Limb (tissue), 2 donors: Measurements from ENCODE around the gene PTHLH.

Experiments used
- DNase-seq, 2 donors: peaks; one replicate each; pipeline ENCODE4 v3.0.0-alpha.2; 2016; ENCODE audit errors: extremely low spot score in 2 of 2

PTHLH gene

DNA sequence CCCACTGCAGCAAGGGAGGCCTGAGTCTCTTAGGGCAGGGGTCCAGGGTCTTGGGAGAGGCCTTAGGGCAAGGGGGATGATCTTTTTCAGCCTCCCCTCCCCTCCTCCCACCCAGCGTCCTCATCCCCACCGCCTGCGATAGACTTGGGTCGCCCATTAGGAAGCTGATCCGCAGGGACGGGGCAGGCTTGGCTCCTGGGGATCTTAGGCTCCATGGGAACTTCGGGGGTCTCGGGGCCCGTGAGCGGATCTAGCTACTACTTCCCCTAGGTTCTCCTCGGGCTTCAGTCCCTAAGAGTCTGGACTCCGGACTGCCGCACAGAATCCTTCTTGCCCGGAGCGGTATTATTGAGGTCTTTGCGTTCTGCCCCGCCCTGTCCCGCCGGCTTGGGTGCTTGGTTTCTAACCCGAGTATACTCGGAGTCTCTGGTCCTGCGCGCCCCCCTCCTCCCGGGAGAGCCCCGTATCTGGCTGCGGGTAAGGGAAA lies 2.2 kb upstream of the PTHLH start:
- DNase-seq, result no peak

DNA sequence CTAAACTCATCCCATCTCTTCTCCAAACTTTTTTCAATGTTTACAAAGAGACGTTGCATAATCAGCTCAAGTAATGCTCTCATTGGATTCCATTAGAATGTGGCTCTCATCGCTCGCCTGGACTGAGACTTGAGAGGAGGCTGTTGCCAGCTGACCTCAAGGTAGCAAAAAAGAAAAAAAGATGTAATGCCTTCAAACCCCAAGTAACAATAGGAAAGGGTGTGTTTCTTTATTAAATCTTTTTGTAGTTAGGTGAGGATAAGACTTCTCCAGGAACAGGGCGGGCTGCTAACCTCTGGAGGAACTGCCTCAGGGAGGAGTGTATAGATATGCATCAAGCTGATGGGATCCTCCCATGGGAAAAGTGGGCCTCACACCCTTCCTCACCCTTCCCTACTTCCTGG lies 956 bp upstream of the PTHLH start:
- no peak for DNase-seq

DNA sequence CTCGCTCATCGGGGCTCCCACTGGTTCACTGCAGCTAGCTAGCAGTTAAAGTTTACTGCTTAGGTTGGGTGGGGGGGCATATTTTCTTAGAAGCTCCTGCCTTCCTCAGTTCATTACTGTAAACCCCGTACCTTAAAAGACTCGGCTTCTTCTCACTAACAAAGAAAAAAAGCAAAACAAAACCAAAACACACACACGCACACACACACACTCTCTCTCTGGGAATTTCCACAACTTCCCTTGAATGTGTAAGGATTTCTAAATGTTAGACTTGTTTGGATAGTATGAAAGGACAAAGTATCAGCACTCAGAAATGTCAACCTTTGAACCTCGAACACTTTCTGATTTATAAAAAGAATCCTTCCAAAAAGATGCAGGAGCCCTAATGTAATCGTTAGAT lies 927 bp downstream of the PTHLH start:
- no peak for DNase-seq

DNA sequence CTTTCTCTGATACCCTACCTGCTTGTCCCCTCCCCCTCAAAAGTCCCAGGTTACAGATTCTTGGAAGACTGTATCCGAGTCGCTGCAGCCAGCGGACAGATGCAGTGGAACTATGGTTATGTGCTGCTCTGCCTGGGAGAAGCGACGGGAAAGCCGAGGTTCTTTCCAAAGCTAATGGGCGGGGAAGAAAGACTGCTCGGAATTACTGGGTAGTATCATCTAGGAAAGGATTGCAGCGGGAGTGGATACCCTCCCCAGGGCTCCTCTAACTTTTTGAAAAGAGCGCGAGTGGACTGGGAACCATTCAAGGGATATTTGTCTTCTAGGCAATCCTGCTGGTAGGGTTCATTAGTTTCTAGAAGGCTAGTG lies 1.4 kb downstream of the PTHLH start:
- peak in 1 of 2 donors; percentile 52 for DNase-seq

DNA sequence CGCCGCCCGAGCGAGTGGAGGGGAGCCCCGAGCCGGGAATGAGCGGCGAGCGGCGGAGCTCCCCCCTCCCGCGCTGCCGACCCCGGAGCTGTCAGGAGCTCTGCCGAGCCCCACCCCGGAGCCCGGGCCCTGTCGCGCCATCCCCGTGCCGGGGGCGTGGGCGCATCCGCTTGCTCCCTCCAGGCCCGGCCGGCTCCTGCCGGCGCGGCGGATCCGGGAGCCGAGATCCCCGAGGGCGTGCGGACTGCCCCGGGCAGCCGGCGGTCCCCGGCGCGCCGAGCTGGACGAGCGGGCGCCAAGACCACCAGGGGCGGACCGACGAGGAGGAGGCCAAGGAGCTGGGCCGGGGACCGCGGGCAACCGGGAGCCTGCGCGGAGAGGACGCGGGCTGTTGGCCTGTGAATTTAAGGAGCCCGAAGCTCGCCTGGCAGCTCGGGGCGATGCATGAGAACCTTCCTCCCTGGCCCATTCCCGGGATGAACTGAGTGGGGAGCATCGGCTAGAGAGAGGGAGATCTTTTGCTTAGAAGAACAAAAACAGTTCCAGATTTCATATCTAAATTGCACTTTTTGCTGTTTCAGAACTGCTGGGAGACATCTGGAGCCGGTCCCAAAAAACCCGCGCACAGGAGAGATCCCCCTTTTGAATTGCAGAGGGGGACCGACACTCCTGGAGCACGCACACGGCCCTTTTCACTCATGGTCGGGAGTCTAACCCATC lies 2.0 kb downstream of the PTHLH start:
- DNase-seq, result peak in 1 of 2 donors; percentile 77

DNA sequence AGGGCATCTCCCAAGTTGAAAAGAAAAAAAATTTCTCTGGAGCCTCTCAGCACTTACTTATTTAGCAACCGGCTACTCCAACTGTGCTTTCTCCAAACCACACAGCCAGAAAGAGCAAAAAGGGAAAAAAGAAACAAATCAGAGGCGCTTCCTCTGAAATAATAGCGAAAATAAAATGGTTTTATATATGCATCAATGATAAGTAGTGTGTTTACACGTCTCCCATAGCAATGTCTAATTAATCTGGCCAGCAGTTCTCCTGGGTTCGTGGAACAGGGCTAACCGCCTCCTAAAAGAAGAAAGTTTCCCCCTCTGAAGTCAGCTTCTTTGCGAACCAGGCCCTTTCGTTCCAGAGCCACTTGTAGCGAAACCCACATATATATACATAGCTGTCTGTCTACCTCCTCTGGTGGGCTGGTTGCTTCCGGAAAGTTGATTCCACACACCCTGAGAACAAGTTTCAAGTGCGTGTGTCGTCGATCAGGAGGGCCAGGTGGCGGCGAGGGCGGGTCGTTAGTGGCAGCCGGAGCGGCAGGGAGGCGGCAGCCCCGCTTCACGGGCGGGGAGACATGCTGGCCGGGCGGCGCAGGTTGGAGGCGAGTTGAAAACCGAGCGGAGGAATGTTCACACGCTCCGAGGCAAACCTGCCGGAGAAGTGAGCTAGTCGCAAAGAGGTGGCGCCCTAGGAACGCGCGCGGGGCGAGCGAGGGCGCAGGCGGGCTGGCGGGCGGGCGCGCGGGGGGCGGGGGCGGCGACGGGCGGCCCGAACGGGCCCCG lies 2.7 kb downstream of the PTHLH start:
- peak in 1 of 2 donors; percentile 35 for DNase-seq

DNA sequence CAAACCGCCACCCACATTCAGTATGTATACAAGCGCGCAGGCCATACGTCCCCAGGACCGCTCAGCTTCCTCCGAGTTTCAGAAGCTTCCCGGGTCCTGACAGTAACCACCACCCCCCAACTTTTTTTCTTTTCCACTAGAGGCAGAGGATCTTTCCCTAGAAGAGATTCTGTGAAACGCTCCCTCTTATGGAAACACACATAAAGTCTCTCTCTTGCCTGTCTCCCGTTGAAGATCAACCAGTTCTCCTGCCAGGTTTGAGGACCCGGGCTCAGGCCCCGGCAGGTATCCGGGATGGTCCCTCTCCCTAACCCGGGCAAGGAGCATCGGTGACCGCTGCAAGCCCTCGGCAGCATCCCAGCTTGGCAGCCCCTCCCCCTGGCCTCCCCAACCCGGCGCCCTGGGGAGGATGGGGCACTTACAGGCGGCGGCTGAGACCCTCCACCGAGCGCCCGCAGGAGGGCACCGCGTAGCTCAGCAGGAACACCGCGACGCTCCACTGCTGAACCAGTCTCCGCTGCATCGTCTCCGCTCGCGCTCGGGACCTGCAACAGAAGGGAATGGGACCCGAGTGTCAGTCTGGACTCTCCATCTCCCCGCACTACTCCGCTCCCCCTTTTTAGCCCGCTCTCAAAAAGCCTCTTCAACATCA lies 3.4 kb downstream of the PTHLH start:
- peak in 1 of 2 donors; percentile 55 for DNase-seq

DNA sequence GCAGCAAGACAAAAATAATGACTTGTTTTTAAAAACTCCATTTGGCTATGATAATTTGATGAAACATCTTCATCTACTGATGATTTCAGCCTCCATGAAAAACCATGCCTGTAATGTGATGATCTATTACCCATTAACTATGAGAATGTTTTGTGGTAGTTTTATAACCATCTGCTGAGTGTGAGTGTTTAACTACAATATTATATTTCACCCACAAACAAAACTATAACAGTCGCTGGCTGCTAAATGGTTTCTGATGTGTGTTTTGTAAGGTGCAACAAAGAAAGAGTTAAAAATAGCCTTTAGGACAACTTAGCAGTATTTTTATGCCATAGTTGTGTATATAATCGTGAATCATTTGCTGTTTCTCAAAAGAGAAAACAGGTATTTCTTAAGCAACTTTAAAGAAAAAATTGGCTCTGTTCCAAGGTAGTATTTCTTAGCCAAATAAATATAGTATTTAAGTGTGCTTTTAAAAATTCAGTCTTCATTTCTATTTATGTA lies 4.9 kb downstream of the PTHLH start:
- DNase-seq, result no peak

DNA sequence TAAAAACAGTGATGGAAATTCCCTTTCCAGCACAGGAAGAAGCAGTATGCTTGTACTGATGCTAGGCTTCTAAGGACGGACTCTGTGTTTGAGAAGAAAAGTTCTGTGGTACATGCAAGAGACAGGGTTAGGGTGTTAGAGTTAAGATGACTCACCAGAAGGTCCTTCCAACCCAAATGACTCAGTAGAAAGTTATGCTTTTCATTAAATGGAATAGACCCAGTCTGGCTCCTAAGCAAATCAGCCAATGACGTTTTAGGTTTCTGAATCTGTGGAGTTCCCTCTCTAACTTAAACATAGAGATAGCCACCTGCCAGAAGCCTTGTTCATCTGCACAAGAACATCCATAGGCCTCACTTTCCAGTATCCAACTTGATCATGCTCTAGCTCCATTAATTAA lies 5.7 kb downstream of the PTHLH start:
- no peak for DNase-seq

DNA sequence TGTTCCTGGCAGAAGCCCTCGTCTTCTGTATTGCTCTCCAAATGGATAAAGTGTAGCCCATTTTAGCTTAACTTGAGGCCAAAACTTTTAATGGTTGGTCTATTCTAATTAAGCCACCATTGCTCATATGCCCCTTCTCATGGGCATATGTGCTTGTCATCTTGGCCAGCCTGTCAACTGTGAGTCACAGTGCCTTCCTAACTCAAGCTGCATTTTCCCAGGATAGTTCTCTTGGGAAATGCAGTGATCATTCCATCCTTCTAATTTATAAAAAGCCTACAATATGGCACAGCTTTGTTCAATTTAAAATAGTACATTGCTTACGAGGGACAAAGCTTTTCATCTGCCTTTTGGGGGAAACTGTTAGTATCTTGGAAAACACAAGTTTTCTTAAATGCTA lies 6.6 kb downstream of the PTHLH start:
- no peak for DNase-seq

DNA sequence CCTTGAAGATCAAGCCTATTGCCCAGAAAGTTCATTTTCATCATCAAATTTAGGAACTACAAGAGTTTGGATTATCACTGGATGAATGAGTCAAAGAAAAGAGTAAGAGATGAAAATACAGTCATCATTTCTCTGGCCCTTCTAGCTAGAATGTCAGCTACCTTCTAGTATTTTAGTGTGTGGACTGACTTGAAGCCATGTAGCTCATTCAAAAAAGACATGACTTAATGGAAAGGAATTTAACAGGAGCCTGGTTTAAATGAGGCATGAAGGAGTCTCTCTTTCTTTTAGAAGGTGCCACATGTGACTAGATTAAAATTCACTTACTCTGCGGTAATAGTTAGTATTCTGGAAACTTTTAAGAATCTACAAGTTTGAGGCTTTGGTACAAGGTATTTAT lies 7.1 kb downstream of the PTHLH start:
- no peak for DNase-seq

DNA sequence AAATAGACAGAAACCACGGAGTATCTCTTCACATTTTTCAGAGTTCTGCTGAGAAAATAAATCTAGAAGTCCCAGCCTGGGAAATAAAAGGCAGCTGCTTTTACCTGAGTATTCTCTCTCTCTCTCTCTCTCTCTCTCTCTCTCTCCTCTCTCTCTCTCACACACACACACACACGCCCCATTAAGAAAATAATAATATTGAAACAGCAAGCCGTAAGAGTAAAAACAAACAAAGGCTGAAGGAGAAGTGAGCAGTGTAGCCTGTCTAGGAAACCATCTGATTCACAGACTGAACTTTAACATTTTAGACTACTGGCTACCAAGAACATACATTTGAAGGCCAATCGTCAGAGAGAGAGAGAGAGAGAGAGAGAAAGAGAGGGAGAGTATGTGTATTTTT lies 8.4 kb downstream of the PTHLH start:
- DNase-seq, result no peak

DNA sequence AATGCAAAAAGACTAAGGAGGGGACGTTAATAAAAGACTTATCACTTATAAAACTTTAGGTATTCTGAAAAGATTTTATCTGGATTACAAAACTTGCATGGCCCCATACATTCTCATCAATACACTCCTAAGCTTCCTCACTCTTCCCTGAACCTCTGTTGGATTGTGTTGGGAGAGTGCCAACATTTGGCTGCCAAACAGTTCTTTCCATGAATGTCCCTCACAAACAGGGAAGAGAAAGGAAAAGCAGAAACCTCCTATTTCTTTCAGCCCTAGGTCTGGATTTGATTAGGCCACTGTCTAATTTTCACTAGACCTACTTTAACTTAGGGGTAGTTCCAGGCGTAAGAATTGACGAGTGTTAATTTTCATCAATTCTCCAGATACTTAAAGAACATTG lies 11.7 kb downstream of the PTHLH start:
- DNase-seq, result peak in 1 of 2 donors; percentile 40

DNA sequence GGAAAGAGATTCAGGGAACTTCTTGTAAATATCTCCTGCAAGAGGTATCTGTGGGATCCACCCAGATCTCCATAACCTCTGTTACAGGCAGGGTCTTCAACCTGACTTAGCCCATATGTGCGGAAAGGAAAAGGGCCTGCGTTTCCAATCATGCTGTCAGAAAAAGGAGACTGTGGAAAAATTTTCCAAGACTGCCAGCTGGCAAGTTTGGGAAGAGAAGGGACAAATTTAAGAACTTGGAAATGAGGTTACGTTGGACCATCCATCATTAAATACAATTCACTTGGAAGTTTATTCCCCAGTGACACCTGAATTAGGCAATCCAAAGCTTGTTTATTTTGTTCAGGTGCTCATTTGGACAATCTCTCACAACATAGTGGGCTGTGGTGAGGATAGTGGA lies 13.9 kb downstream of the PTHLH start:
- DNase-seq, result no peak

DNA sequence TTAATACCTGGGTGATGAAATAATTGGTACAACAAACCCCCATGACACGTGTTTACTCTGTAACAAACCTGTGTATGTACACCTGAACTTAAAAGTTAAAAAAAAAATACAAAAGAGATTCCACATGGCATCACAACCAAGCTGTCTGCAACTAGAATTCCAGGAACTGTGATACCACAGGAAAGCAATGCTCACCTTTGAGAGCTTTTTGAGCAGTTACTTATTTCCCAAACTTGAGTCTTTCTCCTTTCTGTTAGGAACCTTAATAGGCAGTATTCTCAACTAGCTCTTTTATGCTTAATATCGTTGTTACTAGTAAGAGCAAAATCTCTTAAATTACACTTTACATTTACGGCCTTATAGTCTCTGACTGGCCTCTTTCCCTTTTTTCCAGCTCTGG lies 15.2 kb downstream of the PTHLH start:
- no peak for DNase-seq

DNA sequence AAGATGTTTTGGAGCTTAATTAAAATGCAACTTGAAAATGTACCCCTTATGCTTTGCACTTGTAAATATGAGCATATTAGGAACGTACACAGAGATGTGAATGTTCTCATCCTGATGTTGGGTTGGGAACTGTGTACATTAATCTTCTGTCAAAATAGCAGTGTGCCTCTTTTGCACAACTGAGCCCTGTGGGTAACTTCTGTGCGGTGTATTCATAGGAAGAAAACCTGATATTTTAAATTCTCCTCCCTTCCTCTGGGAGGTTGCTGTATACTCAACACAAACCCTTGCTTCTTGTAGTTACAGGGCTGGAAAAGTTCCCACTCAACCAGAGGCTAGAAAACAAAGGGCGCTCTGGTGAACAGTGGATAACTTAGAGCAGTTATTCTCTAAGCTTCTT lies 18.7 kb downstream of the PTHLH start:
- DNase-seq, result no peak

DNA sequence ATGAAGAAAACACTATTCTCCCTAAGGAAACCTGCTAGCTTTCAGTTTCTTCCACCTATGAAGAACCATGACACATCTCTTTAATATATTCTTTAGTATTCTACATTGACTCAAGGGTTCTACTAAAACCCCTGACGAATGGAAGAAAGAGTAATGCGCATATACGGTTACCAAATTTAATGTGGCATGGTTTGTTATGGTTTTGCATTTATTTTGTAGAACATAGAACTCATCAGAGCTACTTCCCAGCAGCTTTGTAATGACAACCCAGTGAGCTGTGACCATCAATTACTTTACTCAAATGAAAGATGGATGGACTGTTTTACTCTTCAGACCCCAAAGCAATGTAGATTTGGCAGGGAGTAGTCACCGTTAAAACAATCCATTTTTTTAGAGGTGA lies 19.2 kb downstream of the PTHLH start:
- DNase-seq, result no peak

DNA sequence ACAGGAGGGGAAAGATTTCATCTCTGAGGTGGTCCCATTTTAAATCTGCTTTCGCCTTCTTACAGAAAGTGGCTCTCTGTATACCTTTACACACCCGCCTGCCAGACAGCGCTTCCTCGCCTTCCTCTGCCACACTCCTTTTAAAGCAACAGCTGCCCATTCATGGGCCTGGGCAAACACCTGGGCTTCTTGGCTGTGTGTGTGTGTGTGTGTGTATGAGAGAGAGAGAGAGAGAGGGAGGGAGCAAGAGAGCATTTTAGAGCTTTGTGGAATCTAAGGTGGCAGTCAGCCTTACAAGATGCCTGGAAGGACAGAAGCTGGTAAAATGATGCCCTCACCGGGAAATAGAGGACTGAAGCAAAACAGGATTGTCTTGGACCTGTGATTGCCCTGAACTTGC lies 20.0 kb downstream of the PTHLH start:
- no peak for DNase-seq

DNA sequence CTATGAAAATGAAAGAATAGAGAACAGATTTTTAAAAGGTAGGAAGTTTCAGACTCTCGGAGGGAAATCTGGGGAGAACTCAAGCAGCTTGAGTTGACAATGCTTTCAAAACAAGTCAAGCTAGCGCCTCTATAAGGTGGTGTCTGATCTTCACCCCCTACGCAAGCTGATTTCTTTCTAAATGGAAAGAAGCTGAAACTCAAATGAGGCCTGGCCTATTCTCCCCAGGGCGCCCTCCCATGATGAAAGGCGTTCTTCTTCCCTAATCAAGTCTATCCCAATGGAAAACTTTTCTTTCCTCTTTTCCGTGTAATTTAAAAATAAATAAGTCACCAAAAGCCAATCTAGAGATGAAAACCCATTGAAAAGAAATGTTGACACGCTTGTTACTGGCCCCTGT lies 20.6 kb downstream of the PTHLH start:
- DNase-seq, result no peak

DNA sequence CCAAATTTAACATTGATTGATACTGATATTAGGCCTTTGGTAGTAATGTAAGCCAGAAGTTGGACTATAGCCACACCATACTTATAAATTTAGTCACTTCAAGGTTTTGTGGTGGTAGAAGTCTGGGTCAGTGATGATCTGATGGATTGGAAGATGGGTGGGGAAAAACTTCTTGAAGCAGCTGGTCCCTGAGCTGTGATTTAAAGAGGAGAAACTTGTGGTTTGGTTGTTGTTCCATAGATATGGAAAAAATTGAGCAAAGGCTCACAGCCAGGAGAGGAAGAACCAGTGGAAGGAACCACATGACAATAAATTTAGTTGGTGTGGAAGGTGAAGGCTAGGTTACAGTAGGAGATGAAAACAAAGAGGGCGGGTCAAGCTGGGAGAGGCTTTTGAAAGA lies 26.1 kb downstream of the PTHLH start:
- DNase-seq, result peak in 1 of 2 donors; percentile 6

DNA sequence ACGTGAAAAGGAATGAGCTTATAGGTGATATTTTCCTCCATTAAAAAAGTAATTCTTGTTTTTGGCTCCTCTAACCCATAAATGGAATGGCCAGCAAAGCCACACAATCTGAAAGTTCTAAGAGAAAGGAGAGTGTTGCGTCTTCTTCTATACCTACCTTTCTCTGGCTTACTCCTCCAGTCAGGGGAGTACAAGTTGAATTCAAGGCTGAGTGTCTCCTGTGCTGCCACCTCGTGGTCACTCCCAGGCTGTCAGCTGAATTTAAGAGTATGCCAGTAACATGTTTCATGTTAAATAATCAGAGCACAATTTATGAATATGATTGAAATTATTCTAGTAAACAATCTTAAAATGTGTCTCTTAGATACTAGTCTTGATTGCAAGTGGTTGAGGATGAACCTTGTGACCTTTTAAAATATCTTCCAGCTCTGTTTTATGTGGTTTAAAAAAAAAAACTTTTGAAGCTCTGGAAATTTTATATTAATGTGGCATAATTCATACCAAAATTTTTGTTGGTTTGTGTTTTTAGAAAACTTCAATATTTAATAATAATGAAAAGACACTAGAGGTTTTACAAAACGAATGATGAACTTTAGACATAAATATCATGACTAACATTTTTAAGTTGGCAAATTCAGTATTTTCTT lies 31.7 kb downstream of the PTHLH start:
- peak; percentile 70 to 77 for DNase-seq

DNA sequence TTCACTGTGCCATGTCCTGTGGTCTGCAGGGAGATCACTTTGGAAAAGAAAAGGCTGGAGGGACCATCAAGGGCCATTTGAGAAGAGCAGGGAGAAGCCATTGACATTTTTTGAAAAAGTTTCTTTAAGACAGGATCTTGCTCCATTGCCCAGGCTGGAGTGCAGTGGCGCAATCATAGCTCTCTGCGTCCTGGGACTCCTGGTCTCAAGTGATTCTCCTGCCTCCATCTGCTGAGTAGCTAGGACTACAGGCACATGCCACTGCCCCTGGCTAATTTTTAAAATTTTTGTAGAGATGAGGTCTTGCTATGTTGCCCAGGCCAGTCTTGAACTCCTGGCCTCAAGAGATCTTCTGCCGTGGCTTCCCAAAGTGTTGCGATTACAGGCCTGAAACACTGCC lies 32.3 kb downstream of the PTHLH start:
- DNase-seq, result no peak
